WTC11 (cell line): ENCODE data around the gene STK40. TPM values are rescaled to one million over a fixed set of nuclear protein-coding genes. Genes with fewer than 3 reads are reported as not detected.
A peak's percentile ranks its signal among the peaks of the same experiment; 100 is the strongest.

ENCODE experiments used
- ATAC-seq: fragments of 200-7000 bp; cut with Tn5 transposase; 2 replicates; pipeline ENCODE4 v1.10.0; 2021; ENCODE audit warnings: mild to moderate bottlenecking, moderate library complexity
- CTCF ChIA-PET: fragments of 300-600 bp; sonication (Branson Sonifier 250); formaldehyde crosslinking; loops from one replicate; lab custom pipeline; 2021; ENCODE audit warnings: antibody characterized with exemption; lab: Charles Lee
- POLR2A ChIA-PET: fragments of 350-600 bp; sonication (Branson Sonifier 250); formaldehyde crosslinking; loops from one replicate; lab custom pipeline; 2021; ENCODE audit warnings: antibody characterized with exemption; lab: Charles Lee
- DNase-seq: peaks from one replicate; pipeline ENCODE4 v3.0.0; 2021; ENCODE audit warnings: low spot score
- H3K27ac Mint-ChIP-seq: 2 replicates; pipeline ENCODE4 v1.8.0; 2021; ENCODE audit warnings: mixed read lengths
- H3K27me3 Mint-ChIP-seq: 2 replicates; pipeline ENCODE4 v1.8.0; 2021; ENCODE audit warnings: low read depth, mild to moderate bottlenecking, moderate library complexity, mixed read lengths
- H3K36me3 Mint-ChIP-seq: 2 replicates; pipeline ENCODE4 v1.8.0; 2021; ENCODE audit warnings: mixed read lengths
- H3K4me1 Mint-ChIP-seq: 2 replicates; pipeline ENCODE4 v1.8.0; 2022; ENCODE audit warnings: mixed read lengths
- H3K4me3 Mint-ChIP-seq: 2 replicates; pipeline ENCODE4 v1.8.0; 2021; ENCODE audit warnings: mild to moderate bottlenecking, moderate library complexity, mixed read lengths
- H3K9me3 Mint-ChIP-seq: 2 replicates; pipeline ENCODE4 v1.8.0; 2021; ENCODE audit warnings: mixed read lengths
- ATF3 ChIP-seq: sonication (generic); formaldehyde crosslinking; conservative IDR thresholded peaks from 2 replicates; pipeline ENCODE4 v1.8.1; 2022; ENCODE audit warnings: mild to moderate bottlenecking, missing genetic modification reagents
- CBFB ChIP-seq: sonication (generic); formaldehyde crosslinking; IDR thresholded peaks from 2 replicates; pipeline ENCODE4 v1.8.1; 2022; ENCODE audit warnings: mild to moderate bottlenecking, low read depth, missing genetic modification reagents
- CREM ChIP-seq: sonication (generic); formaldehyde crosslinking; IDR thresholded peaks from 2 replicates; pipeline ENCODE4 v1.8.1; 2022; ENCODE audit warnings: mild to moderate bottlenecking, missing genetic modification reagents, moderate library complexity
- FOXP4 ChIP-seq: sonication (generic); formaldehyde crosslinking; IDR thresholded peaks from 2 replicates; pipeline ENCODE4 v1.8.0; 2022; ENCODE audit warnings: mild to moderate bottlenecking, missing genetic modification reagents
- NFATC4 ChIP-seq: fragments of 250-450 bp; sonication (Bioruptor Pico); IDR thresholded peaks from 2 replicates; pipeline ENCODE4 v1.9.0; 2021; ENCODE audit warnings: mild to moderate bottlenecking
- NR1H2 ChIP-seq: sonication (generic); formaldehyde crosslinking; IDR thresholded peaks from 2 replicates; pipeline ENCODE4 v1.9.0; 2021; ENCODE audit warnings: mild to moderate bottlenecking, moderate library complexity, missing genetic modification reagents
- PRRX2 ChIP-seq: fragments of 250-450 bp; sonication (Bioruptor Pico); IDR thresholded peaks from 2 replicates; pipeline ENCODE4 v1.8.0; 2021; ENCODE audit warnings: mild to moderate bottlenecking
- RELA ChIP-seq: sonication (generic); formaldehyde crosslinking; IDR thresholded peaks from 2 replicates; pipeline ENCODE4 v1.8.1; 2022; ENCODE audit warnings: missing genetic modification reagents, mild to moderate bottlenecking, borderline replicate concordance
- TCF7 ChIP-seq: sonication (generic); formaldehyde crosslinking; IDR thresholded peaks from 2 replicates; pipeline ENCODE4 v1.8.0; 2022; ENCODE audit warnings: mild to moderate bottlenecking, low read depth, missing genetic modification reagents, moderate library complexity
- USF1 ChIP-seq: sonication (generic); formaldehyde crosslinking; IDR thresholded peaks from 2 replicates; pipeline ENCODE4 v1.8.0; 2022; ENCODE audit warnings: mild to moderate bottlenecking, missing genetic modification reagents
- ZMAT4 ChIP-seq: fragments of 250-450 bp; sonication (Bioruptor Pico); IDR thresholded peaks from 2 replicates; pipeline ENCODE4 v1.9.0; 2021; ENCODE audit warnings: mild to moderate bottlenecking
- ZNF396 ChIP-seq: fragments of 250-450 bp; sonication (Bioruptor Pico); IDR thresholded peaks from 2 replicates; pipeline ENCODE4 v1.8.0; 2021; ENCODE audit warnings: mild to moderate bottlenecking, moderate library complexity, borderline replicate concordance
- total RNA-seq: library from RNA; stranded (reverse); gene quantifications from 3 replicates; pipeline ENCODE4 v1.2.3, GENCODE V29; 2021
- TF ChIP-seq, protein P1 (sequence below): fragments of 250-450 bp; sonication (Bioruptor Pico); IDR thresholded peaks from 2 replicates; pipeline ENCODE4 v2.1.2; 2022; ENCODE audit warnings: mild to moderate bottlenecking, moderate library complexity
- TF ChIP-seq, protein P2 (sequence below): sonication (generic); formaldehyde crosslinking; IDR thresholded peaks from 2 replicates; pipeline ENCODE4 v1.8.1; 2023; ENCODE audit warnings: mild to moderate bottlenecking, missing genetic modification reagents, moderate library complexity
- TF ChIP-seq, protein P3 (sequence below): sonication (generic); formaldehyde crosslinking; IDR thresholded peaks from 2 replicates; pipeline ENCODE4 v1.8.1; 2023; ENCODE audit warnings: mild to moderate bottlenecking, moderate library complexity, missing genetic modification reagents

STK40 gene
- total RNA-seq, 1 experiment from 2014 or later = 24.7 TPM

DNA sequence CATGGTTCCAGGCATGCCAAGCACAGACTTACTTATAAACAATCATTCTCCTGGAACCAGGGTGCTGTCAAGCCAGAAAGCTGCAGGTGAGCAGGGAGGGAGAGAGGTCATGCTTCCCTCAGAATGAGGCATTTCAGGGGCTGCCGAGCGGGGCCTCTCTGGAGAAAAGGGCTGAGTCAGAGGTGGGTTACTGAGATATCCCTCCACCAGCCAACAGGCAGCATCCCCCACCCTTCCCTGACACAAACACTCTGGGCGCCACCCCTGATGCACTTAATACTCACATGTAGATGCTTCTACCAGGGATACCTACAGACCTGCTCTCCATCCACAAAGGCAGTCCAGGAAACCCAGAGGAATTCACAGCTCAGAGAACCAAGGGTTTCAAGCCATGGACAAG, 13.1 kb downstream of the STK40 start:
- POLR2A ChIA-PET = interaction anchor here (1.0 kb wide), 1 partner anchor 50 kb away, joined by 4 read pairs; no protein-coding TSS in a partner anchor
- no peak overlapping the region for H3K4me3 Mint-ChIP-seq

More for the DNA sequence above, 13.1 kb downstream of the STK40 start:
- H3K27me3 Mint-ChIP-seq = no peaks in the 10 kb centered on the region
- no peak for ATAC-seq
- H3K36me3 Mint-ChIP-seq = no peaks in the 10 kb centered on the region
- peaks cover 48% of the 10 kb centered on the region for H3K4me1 Mint-ChIP-seq
- TF ChIP-seq ATF3 (CRISPR knock-in tag) = no peak
- TF ChIP-seq, protein P1, sequence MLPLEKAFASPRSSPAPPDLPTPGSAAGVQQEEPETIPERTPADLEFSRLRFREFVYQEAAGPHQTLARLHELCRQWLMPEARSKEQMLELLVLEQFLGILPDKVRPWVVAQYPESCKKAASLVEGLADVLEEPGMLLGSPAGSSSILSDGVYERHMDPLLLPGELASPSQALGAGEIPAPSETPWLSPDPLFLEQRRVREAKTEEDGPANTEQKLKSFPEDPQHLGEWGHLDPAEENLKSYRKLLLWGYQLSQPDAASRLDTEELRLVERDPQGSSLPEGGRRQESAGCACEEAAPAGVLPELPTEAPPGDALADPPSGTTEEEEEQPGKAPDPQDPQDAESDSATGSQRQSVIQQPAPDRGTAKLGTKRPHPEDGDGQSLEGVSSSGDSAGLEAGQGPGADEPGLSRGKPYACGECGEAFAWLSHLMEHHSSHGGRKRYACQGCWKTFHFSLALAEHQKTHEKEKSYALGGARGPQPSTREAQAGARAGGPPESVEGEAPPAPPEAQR = no peak
- TF ChIP-seq USF1 (CRISPR knock-in tag) = no peak
- TF ChIP-seq, protein P2, sequence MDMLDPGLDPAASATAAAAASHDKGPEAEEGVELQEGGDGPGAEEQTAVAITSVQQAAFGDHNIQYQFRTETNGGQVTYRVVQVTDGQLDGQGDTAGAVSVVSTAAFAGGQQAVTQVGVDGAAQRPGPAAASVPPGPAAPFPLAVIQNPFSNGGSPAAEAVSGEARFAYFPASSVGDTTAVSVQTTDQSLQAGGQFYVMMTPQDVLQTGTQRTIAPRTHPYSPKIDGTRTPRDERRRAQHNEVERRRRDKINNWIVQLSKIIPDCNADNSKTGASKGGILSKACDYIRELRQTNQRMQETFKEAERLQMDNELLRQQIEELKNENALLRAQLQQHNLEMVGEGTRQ (CRISPR knock-in tag) = no peak
- no peak for TF ChIP-seq NFATC4 (CRISPR knock-in tag)
- TF ChIP-seq FOXP4 (CRISPR knock-in tag) = no peak
- TF ChIP-seq NR1H2 (CRISPR knock-in tag) = no peak
- TF ChIP-seq RELA (CRISPR knock-in tag) = no peak
- no peak for TF ChIP-seq CREM (CRISPR knock-in tag)
- TF ChIP-seq PRRX2 (CRISPR knock-in tag) = no peak
- no peak for TF ChIP-seq ZNF396
- TF ChIP-seq, protein P3, sequence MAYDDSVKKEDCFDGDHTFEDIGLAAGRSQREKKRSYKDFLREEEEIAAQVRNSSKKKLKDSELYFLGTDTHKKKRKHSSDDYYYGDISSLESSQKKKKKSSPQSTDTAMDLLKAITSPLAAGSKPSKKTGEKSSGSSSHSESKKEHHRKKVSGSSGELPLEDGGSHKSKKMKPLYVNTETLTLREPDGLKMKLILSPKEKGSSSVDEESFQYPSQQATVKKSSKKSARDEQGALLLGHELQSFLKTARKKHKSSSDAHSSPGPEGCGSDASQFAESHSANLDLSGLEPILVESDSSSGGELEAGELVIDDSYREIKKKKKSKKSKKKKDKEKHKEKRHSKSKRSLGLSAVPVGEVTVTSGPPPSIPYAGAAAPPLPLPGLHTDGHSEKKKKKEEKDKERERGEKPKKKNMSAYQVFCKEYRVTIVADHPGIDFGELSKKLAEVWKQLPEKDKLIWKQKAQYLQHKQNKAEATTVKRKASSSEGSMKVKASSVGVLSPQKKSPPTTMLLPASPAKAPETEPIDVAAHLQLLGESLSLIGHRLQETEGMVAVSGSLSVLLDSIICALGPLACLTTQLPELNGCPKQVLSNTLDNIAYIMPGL (CRISPR knock-in tag) = no peak
- TF ChIP-seq ZMAT4 (CRISPR knock-in tag) = no peak
- no peak for TF ChIP-seq CBFB (CRISPR knock-in tag)
- TF ChIP-seq TCF7 (CRISPR knock-in tag) = no peak
- no peaks in the 10 kb centered on the region for H3K9me3 Mint-ChIP-seq
- no peak for DNase-seq
- H3K27ac Mint-ChIP-seq = peak overlapping the region; percentile 91; the same call in 1 of the 2 replicates
- CTCF ChIA-PET = interaction anchor here (0.6 to 1.2 kb wide), 3 partner anchors 12 to 238 kb away, joined by 3 to 6 read pairs (median 3); no protein-coding TSS in a partner anchor
